HepG2 (cell line): ENCODE data around the gene AGFG1. TPM values are rescaled to one million over a fixed set of nuclear protein-coding genes. Genes with fewer than 3 reads are reported as not detected.
A peak's percentile ranks its signal among the peaks of the same experiment; 100 is the strongest.

Experiments
- ASH2L ChIP-seq: fragments of 300-600, 200-600 bp; sonication (generic); IDR thresholded peaks from 2 replicates; pipeline ENCODE4 v1.7.0; 2017; ENCODE audit warnings: low read depth, mild to moderate bottlenecking, moderate library complexity, mixed read lengths, low read length; ENCODE audit not compliant: insufficient read length
- CAMTA2 ChIP-seq: sonication (generic); formaldehyde crosslinking; IDR thresholded peaks from 2 replicates; pipeline ENCODE4 v1.4.0; 2020; ENCODE audit warnings: mild to moderate bottlenecking, missing genetic modification reagents, borderline replicate concordance
- HIVEP1 ChIP-seq: sonication (generic); formaldehyde crosslinking; IDR thresholded peaks from 2 replicates; pipeline ENCODE4 v1.4.0; 2020; ENCODE audit warnings: mild to moderate bottlenecking, missing genetic modification reagents
- IKZF1 ChIP-seq: fragments of 450-650 bp; IDR thresholded peaks from 2 replicates; pipeline ENCODE4 v1.7.1; 2016
- KLF6 ChIP-seq: IDR thresholded peaks from 2 replicates; pipeline ENCODE4 v1.8.0; 2016; ENCODE audit warnings: missing biosample characterization, missing genetic modification reagents
- MBD4 ChIP-seq: IDR thresholded peaks from 2 replicates; pipeline ENCODE4 v1.6.1; 2012; ENCODE audit warnings: low read length, inconsistent platforms, borderline replicate concordance
- NFAT5 ChIP-seq: sonication (generic); formaldehyde crosslinking; IDR thresholded peaks from 2 replicates; pipeline ENCODE4 v1.4.0; 2020; ENCODE audit warnings: missing genetic modification reagents
- PAF1 ChIP-seq: IDR thresholded peaks from 2 replicates; pipeline ENCODE4 v1.6.1; 2016; ENCODE audit warnings: missing genetic modification reagents, missing compliant biosample characterization
- PAWR ChIP-seq: sonication (generic); formaldehyde crosslinking; IDR thresholded peaks from 2 replicates; pipeline ENCODE4 v1.4.0; 2020; ENCODE audit warnings: missing genetic modification reagents, mild to moderate bottlenecking, borderline replicate concordance
- PBX3 ChIP-seq: sonication (generic); formaldehyde crosslinking; IDR thresholded peaks from 2 replicates; pipeline ENCODE4 v1.8.1; 2023; ENCODE audit warnings: missing genetic modification reagents, inconsistent platforms, borderline replicate concordance
- SIN3B ChIP-seq: fragments of 150-350 bp; IDR thresholded peaks from 2 replicates; pipeline ENCODE4 v1.6.1; 2014; ENCODE audit warnings: low read length
- SKI ChIP-seq: fragments of 450-650 bp; IDR thresholded peaks from one replicate; pipeline ENCODE4 v1.6.1; 2018; ENCODE audit warnings: mild to moderate bottlenecking; ENCODE audit not compliant: partially characterized antibody
- SMYD3 ChIP-seq: sonication (generic); formaldehyde crosslinking; IDR thresholded peaks from 2 replicates; pipeline ENCODE4 v1.8.1; 2023; ENCODE audit warnings: mild to moderate bottlenecking, missing genetic modification reagents
- SOX5 ChIP-seq: IDR thresholded peaks from 2 replicates; pipeline ENCODE4 v1.6.1; 2016; ENCODE audit warnings: borderline replicate concordance
- TMF1 ChIP-seq: sonication (generic); formaldehyde crosslinking; IDR thresholded peaks from 2 replicates; pipeline ENCODE4 v1.8.1; 2022; ENCODE audit warnings: low read depth, missing genetic modification reagents
- U2AF1 ChIP-seq: fragments of 200-400 bp; formaldehyde crosslinking; optimal IDR thresholded peaks from 2 replicates; pipeline ENCODE3; 2017; ENCODE audit warnings: mild to moderate bottlenecking, low read depth, low read length
- XRCC5 ChIP-seq: fragments of 200-400 bp; formaldehyde crosslinking; optimal IDR thresholded peaks from 2 replicates; pipeline ENCODE3; 2017; ENCODE audit warnings: mild to moderate bottlenecking, low read length
- YY1 ChIP-seq: IDR thresholded peaks from 2 replicates; pipeline ENCODE4 v1.6.1; 2011; ENCODE audit warnings: low read length, low read depth, moderate library complexity, mild to moderate bottlenecking; ENCODE audit not compliant: insufficient read depth, insufficient replicate concordance
- ZGPAT ChIP-seq: IDR thresholded peaks from 2 replicates; pipeline ENCODE4 v1.6.1; 2016; ENCODE audit warnings: mild to moderate bottlenecking
- ZNF713 ChIP-seq: sonication (generic); formaldehyde crosslinking; IDR thresholded peaks from 2 replicates; pipeline ENCODE4 v1.4.0; 2020; ENCODE audit warnings: mild to moderate bottlenecking, missing genetic modification reagents
- ZNF773 ChIP-seq: sonication (generic); formaldehyde crosslinking; IDR thresholded peaks from 2 replicates; pipeline ENCODE4 v1.4.0; 2020; ENCODE audit warnings: missing genetic modification reagents, borderline replicate concordance
- polyA plus RNA-seq, 8 experiments: library from polyadenylated mRNA; depleted of rRNA in 3 of 8; stranded (reverse) in 7 of 8; unstranded in 1 of 8; fragments of >200 nt; fragmentation: Illumina TruSeq in 4 of 8; extraction: Trizol in 4 of 8; gene quantifications; 2 replicates each; pipeline versions ENCODE4 v1.2.1 to v1.2.3, GENCODE V29; 2011 to 2016; ENCODE audit warnings: low read depth in 4 of 8, missing spikeins in 1 of 8, mixed read lengths in 1 of 8; ENCODE audit not compliant: insufficient read depth in 1 of 8
- total RNA-seq, 5 experiments: library from RNA; depleted of rRNA; stranded (reverse); fragments of >200 nt; fragmentation: Illumina TruSeq; extraction: Trizol; gene quantifications; 2 replicates each; pipeline ENCODE4 v1.2.3, GENCODE V29; 2016; ENCODE audit warnings: low read depth in 1 of 5
- TF ChIP-seq, protein P1 (sequence below): sonication (generic); formaldehyde crosslinking; IDR thresholded peaks from 2 replicates; pipeline ENCODE4 v1.5.0; 2020; ENCODE audit warnings: mild to moderate bottlenecking, missing genetic modification reagents

The AGFG1 gene
- total and polyA plus RNA-seq, 2 of the 13 experiments (the other 11 are each of a cell fraction or from before 2014, with no cell fraction given) = 145 to 168 TPM

DNA sequence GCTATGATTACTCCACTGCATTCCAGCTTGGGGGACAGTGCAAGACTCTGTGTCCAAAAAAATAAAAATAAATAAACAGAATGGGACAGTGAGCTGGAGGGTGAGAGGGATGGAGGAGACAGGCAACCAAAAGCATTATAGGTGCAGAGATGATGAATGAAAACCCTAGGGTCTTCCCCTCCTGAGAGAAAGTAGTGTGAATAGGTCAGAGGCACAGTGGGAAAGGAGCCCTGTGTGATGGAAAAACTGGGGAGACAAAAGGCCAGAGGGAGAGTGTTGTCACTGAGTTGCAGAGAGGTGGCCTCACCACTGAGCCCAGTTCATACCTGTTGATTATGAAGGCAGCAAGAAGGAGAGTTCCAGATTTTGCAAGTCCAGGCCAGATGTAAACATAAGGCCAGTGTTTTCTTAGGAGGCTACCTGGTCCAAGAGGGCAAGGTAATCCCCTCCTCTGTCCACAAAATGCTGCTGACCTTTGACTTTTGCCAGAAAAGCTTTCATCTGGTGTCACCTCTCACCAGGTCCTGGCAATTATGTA is 17.6 kb upstream of the AGFG1 start (continued):
- no peak for TF ChIP-seq PAWR (CRISPR knock-in tag)
- no peak for TF ChIP-seq ASH2L
- no peak for TF ChIP-seq XRCC5
- no peak for TF ChIP-seq TMF1 (CRISPR knock-in tag)
- TF ChIP-seq, protein P1, sequence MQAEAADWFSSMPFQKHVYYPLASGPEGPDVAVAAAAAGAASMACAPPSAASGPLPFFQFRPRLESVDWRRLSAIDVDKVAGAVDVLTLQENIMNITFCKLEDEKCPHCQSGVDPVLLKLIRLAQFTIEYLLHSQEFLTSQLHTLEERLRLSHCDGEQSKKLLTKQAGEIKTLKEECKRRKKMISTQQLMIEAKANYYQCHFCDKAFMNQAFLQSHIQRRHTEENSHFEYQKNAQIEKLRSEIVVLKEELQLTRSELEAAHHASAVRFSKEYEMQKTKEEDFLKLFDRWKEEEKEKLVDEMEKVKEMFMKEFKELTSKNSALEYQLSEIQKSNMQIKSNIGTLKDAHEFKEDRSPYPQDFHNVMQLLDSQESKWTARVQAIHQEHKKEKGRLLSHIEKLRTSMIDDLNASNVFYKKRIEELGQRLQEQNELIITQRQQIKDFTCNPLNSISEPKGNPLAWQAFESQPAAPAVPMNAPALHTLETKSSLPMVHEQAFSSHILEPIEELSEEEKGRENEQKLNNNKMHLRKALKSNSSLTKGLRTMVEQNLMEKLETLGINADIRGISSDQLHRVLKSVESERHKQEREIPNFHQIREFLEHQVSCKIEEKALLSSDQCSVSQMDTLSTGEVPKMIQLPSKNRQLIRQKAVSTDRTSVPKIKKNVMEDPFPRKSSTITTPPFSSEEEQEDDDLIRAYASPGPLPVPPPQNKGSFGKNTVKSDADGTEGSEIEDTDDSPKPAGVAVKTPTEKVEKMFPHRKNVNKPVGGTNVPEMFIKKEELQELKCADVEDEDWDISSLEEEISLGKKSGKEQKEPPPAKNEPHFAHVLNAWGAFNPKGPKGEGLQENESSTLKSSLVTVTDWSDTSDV (CRISPR knock-in tag) = no peak
- TF ChIP-seq NFAT5 (CRISPR knock-in tag) = no peak
- no peak for TF ChIP-seq ZNF713 (CRISPR knock-in tag)
- TF ChIP-seq SIN3B = no peak
- TF ChIP-seq SOX5 (CRISPR knock-in tag) = peak; percentile 74
- no peak for TF ChIP-seq PBX3 (CRISPR knock-in tag)
- TF ChIP-seq U2AF1 = no peak
- TF ChIP-seq SMYD3 (CRISPR knock-in tag) = no peak
- TF ChIP-seq IKZF1 = no peak
- peak; percentile 78 for TF ChIP-seq ZGPAT
- no peak for TF ChIP-seq SKI
- TF ChIP-seq KLF6 (CRISPR knock-in tag) = no peak
- TF ChIP-seq PAF1 (CRISPR knock-in tag) = no peak
- no peak for TF ChIP-seq CAMTA2 (CRISPR knock-in tag)
- no peak for TF ChIP-seq HIVEP1 (CRISPR knock-in tag)
- no peak for TF ChIP-seq ZNF773 (CRISPR knock-in tag)
- no peak for TF ChIP-seq YY1
- TF ChIP-seq MBD4 = no peak
